GM12874 (cell line): Measurements from ENCODE around the gene SEPTIN10.

Experiments
- CTCF ChIP-seq: IDR thresholded peaks from 2 replicates; pipeline ENCODE4 v1.5.1; 2011; ENCODE audit warnings: low read depth, mild to moderate bottlenecking, control low read depth, low read length, moderate library complexity; ENCODE audit not compliant: insufficient read depth

The SEPTIN10 gene

GRCh38 chr2:109545828-109546713, 67.7 kb downstream of the SEPTIN10 start:
- peak; percentile 87 for TF ChIP-seq CTCF

GRCh38 chr2:109542384-109542783, 71.4 kb downstream of the SEPTIN10 start:
- TF ChIP-seq CTCF: no peak

GRCh38 chr2:109538546-109538945, 75.2 kb downstream of the SEPTIN10 start:
- no peak for TF ChIP-seq CTCF

- no peak for TF ChIP-seq CTCF
Measured at GRCh38 chr2:109537565-109538222, 76.1 kb downstream of the SEPTIN10 start.

GRCh38 chr2:109535217-109535946, 78.4 kb downstream of the SEPTIN10 start:
- TF ChIP-seq CTCF: no peak

- no peak for TF ChIP-seq CTCF
Measured at GRCh38 chr2:109533823-109534222, 79.9 kb downstream of the SEPTIN10 start.

GRCh38 chr2:109532728-109533076, 81.1 kb downstream of the SEPTIN10 start:
- no peak for TF ChIP-seq CTCF
